Osteoblast (primary cell): Measurements from ENCODE around the gene GRID1. TPM values are rescaled to one million over a fixed set of nuclear protein-coding genes. Genes with fewer than 3 reads are reported as not detected.
"Not testable (repeated sequence)": the region's sequence is repeated elsewhere in the genome, so short reads cannot be mapped to it uniquely, and the experiment has no call there.

ENCODE experiments used
- DNase-seq: peaks from one replicate; pipeline ENCODE4 v3.0.0; 2011; ENCODE audit warnings: low spot score, mixed read lengths; ENCODE audit not compliant: insufficient read length; ENCODE audit errors: missing footprints
- H2AFZ ChIP-seq: 2 replicates; pipeline ENCODE4 v1.6.0; 2011; ENCODE audit warnings: mild to moderate bottlenecking, low read length
- H3K27ac ChIP-seq: 2 replicates; pipeline ENCODE4 v1.5.1; 2011; ENCODE audit warnings: mild to moderate bottlenecking, low read depth, low read length, moderate library complexity
- H3K27me3 ChIP-seq: 2 replicates; pipeline ENCODE4 v1.6.0; 2012; ENCODE audit warnings: mild to moderate bottlenecking, control low read depth, inconsistent platforms, low read length, moderate library complexity; ENCODE audit not compliant: insufficient read depth
- H3K36me3 ChIP-seq: 2 replicates; pipeline ENCODE4 v1.5.1; 2011; ENCODE audit warnings: mild to moderate bottlenecking, low read length, control low read depth, moderate library complexity; ENCODE audit not compliant: insufficient read depth
- H3K4me1 ChIP-seq: 2 replicates; pipeline ENCODE4 v1.5.1; 2011; ENCODE audit warnings: mild to moderate bottlenecking, low read length, control low read depth, moderate library complexity; ENCODE audit not compliant: insufficient read depth
- H3K4me2 ChIP-seq: 2 replicates; pipeline ENCODE4 v1.6.0; 2011; ENCODE audit warnings: mild to moderate bottlenecking, low read length; ENCODE audit not compliant: insufficient read depth
- H3K4me3 ChIP-seq: fragments of 200-600 bp; sonication (generic); 3 replicates; pipeline ENCODE4 v1.5.1; 2012; ENCODE audit warnings: mild to moderate bottlenecking, low read length, inconsistent platforms; ENCODE audit not compliant: insufficient read depth
- H3K79me2 ChIP-seq: 2 replicates; pipeline ENCODE4 v1.6.0; 2012; ENCODE audit warnings: mild to moderate bottlenecking, low read length, control low read depth, inconsistent platforms; ENCODE audit not compliant: insufficient read depth
- H3K9me3 ChIP-seq: 2 replicates; pipeline ENCODE4 v1.5.1; 2011; ENCODE audit warnings: low read depth, low read length, control low read depth
- H4K20me1 ChIP-seq: 2 replicates; pipeline ENCODE4 v1.6.0; 2012; ENCODE audit warnings: mild to moderate bottlenecking, low read length, control low read depth; ENCODE audit not compliant: insufficient read depth
- total RNA-seq: library from RNA; depleted of rRNA; stranded (reverse); fragments of >200 nt; gene quantifications from 2 replicates; pipeline ENCODE4 v1.2.3, GENCODE V29; 2012
- TF ChIP-seq, protein P1 (sequence below): IDR thresholded peaks from 2 replicates; pipeline ENCODE4 v1.5.1; 2011; ENCODE audit warnings: mild to moderate bottlenecking, low read depth, low read length, moderate library complexity; ENCODE audit errors: extremely low read depth

Gene GRID1
- total RNA-seq, 1 donor = not detected

DNA sequence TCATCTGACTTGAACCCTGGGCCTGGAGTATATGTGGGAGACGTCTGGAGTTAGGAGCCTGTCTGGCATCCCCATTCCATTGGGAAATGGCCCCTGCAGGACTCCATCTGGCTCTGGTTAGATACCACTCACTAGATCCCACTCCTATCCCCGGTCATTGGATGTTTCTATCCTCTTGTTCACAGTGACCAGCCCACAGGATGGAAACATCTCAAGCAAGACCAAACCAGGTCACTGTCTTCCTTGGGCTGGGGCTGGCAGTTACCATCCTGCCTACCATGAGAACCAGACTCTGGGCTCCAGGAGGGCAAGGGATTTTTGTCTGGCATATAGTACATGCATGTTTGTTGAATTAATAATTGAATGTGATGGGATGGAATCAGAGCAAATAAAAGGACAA lies 415.7 kb downstream of the GRID1 start:
- H3K27me3 ChIP-seq = no peaks in the 10 kb centered on the region
- no peak overlapping the region for H3K4me2 ChIP-seq
- H4K20me1 ChIP-seq = no peaks in the 10 kb centered on the region
- DNase-seq = no peak
- H2AFZ ChIP-seq = no peak overlapping the region
- no peaks in the 10 kb centered on the region for H3K9me3 ChIP-seq
- H3K4me3 ChIP-seq = no peak overlapping the region
- H3K4me1 ChIP-seq = no peaks in the 10 kb centered on the region
- H3K79me2 ChIP-seq = no peaks in the 10 kb centered on the region
- no peaks in the 10 kb centered on the region for H3K36me3 ChIP-seq
- TF ChIP-seq, protein P1, sequence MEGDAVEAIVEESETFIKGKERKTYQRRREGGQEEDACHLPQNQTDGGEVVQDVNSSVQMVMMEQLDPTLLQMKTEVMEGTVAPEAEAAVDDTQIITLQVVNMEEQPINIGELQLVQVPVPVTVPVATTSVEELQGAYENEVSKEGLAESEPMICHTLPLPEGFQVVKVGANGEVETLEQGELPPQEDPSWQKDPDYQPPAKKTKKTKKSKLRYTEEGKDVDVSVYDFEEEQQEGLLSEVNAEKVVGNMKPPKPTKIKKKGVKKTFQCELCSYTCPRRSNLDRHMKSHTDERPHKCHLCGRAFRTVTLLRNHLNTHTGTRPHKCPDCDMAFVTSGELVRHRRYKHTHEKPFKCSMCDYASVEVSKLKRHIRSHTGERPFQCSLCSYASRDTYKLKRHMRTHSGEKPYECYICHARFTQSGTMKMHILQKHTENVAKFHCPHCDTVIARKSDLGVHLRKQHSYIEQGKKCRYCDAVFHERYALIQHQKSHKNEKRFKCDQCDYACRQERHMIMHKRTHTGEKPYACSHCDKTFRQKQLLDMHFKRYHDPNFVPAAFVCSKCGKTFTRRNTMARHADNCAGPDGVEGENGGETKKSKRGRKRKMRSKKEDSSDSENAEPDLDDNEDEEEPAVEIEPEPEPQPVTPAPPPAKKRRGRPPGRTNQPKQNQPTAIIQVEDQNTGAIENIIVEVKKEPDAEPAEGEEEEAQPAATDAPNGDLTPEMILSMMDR = no peak
- no peak overlapping the region for H3K27ac ChIP-seq

DNA sequence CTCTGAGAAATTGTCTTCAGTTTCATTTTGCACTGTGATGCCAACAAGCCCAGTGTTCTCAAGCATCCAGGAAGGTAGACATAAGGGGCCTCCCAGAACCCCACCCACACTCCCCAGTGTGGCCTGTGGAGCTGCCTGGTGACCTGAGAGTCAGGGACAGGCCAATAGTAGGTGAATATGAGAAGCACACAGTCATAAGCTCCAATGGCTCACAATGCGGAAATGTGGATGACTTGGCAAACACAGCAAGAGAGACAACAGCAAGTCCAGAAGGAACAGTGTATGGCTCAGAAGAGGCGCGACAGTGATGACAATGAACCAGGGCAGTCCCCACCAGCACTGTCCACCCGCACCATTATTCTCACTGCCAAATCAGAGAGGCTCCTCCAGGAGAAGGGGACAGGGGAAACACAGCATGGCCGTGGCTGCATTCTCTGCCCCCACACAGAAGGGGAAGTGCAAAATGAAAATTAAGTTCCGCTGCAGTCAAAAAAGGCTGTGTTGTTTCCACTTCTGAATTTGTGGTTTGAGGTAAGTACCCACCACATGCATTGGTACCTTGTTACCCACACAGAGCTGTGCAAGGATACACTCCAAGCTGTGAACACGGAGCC lies 419.8 kb downstream of the GRID1 start:
- Histone ChIP-seq H2AFZ (no peak overlapping the region), H3K9me3 (no peaks in the 10 kb centered on the region), H3K36me3 (no peaks in the 10 kb centered on the region), H3K4me3 (no peak overlapping the region), H3K4me1 (no peaks in the 10 kb centered on the region), H4K20me1 (no peaks in the 10 kb centered on the region), H3K79me2 (no peaks in the 10 kb centered on the region), H3K27me3 (no peaks in the 10 kb centered on the region), H3K4me2 (no peak overlapping the region), H3K27ac (no peak overlapping the region)
- DNase-seq = no peak
- TF ChIP-seq, protein P1 = no peak

DNA sequence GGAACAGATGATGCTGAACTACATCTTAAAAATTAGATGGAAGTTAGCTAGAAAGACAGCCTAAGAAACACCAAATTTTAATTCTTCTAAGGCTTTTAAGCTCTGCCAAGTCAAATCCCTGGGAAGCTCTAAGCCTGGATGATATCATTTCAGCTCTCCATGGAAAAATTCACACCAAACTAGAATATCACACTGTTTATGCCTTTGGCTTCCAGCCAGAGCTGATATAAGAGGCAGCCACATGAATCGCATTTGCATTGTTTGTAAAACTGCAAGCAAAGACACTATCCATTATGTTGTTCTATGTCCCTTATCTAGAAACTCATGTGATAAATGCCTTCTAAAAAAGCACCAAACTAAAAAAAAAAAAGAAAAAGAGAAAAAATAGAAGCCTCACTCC lies 430.4 kb downstream of the GRID1 start:
- no peak overlapping the region for H3K4me3 ChIP-seq
- no peaks in the 10 kb centered on the region for H3K27me3 ChIP-seq
- no peaks in the 10 kb centered on the region for H3K79me2 ChIP-seq
- H2AFZ ChIP-seq = no peak overlapping the region
- H3K4me2 ChIP-seq = no peak overlapping the region
- TF ChIP-seq, protein P1 = no peak
- no peak overlapping the region for H3K27ac ChIP-seq
- H3K9me3 ChIP-seq = no peaks in the 10 kb centered on the region
- no peak for DNase-seq
- no peaks in the 10 kb centered on the region for H4K20me1 ChIP-seq
- no peaks in the 10 kb centered on the region for H3K36me3 ChIP-seq
- no peaks in the 10 kb centered on the region for H3K4me1 ChIP-seq

DNA sequence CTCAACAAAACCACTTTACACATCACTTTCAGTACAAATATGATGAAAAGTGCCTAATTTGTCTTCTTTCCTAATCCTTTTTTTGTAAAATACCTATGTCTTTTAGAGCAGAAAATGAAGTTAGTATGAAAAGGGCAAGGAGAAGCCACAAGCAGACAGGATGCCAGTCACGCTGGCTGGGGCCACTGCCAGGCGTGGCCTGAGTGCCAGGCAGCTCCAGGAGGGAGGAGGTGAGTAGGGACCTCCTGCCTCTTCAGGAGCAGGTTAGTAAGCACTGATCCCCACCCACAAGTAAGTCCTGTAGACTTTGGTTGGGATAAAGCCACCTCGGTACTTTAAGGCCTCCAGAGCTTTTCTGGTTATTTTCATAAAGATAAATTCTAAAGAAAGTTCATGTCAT lies 432.0 kb downstream of the GRID1 start:
- Histone ChIP-seq H3K27ac (no peak overlapping the region), H3K36me3 (no peaks in the 10 kb centered on the region), H3K4me2 (no peak overlapping the region), H3K27me3 (no peaks in the 10 kb centered on the region), H3K4me3 (no peak overlapping the region), H3K9me3 (no peaks in the 10 kb centered on the region), H2AFZ (no peak overlapping the region), H4K20me1 (no peaks in the 10 kb centered on the region), H3K4me1 (no peaks in the 10 kb centered on the region), H3K79me2 (no peaks in the 10 kb centered on the region)
- TF ChIP-seq, protein P1 = no peak
- no peak for DNase-seq

DNA sequence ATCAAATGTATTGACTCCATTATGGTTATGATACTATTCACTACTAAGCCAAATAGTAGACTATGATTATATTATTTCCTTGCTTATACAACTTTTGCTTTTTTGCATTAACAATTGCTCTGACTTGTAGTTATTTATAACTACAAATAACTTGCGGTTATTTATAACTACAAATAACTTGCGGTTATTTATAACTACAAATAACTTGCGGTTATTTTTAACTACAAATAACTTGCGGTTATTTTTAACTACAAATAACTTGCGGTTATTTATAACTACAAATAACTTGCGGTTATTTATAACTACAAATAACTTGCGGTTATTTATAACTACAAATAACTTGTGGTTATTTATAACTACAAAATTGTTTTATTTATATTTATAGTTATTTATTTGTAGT lies 436.6 kb downstream of the GRID1 start:
- not testable (repeated sequence) for H3K4me3 ChIP-seq, DNase-seq, H2AFZ ChIP-seq

More for the DNA sequence above, 436.6 kb downstream of the GRID1 start:
- H3K79me2 ChIP-seq, H3K27ac ChIP-seq, H3K4me2 ChIP-seq, H3K27me3 ChIP-seq, H4K20me1 ChIP-seq, H3K4me1 ChIP-seq, H3K9me3 ChIP-seq, H3K36me3 ChIP-seq: not testable (repeated sequence)
